WERI-Rb-1 (cell line): ENCODE results near the gene STIM2.

Experiments used
- DNase-seq: peaks from one replicate; pipeline ENCODE4 v3.0.0-alpha.2; 2020
- H3K27ac ChIP-seq: fragments of 250-450 bp; sonication (Bioruptor Pico); 2 replicates; pipeline ENCODE4 v1.5.1; 2020; ENCODE audit warnings: mild to moderate bottlenecking, moderate library complexity
- H3K27me3 ChIP-seq: fragments of 250-450 bp; sonication (Bioruptor Pico); 2 replicates; pipeline ENCODE4 v1.5.1; 2021; ENCODE audit warnings: mild to moderate bottlenecking, low read depth, moderate library complexity; ENCODE audit not compliant: insufficient read depth, severe bottlenecking
- H3K36me3 ChIP-seq: fragments of 250-450 bp; sonication (Bioruptor Pico); 2 replicates; pipeline ENCODE4 v1.5.1; 2020; ENCODE audit warnings: mild to moderate bottlenecking, moderate library complexity
- H3K4me3 ChIP-seq: 2 replicates; pipeline ENCODE4 v1.5.1; 2011; ENCODE audit warnings: low read depth, mild to moderate bottlenecking, control low read depth, low read length
- H3K9me3 ChIP-seq: fragments of 250-450 bp; sonication (Bioruptor Pico); 2 replicates; pipeline ENCODE4 v1.5.1; 2021; ENCODE audit warnings: mild to moderate bottlenecking, moderate library complexity; ENCODE audit not compliant: severe bottlenecking
- TF ChIP-seq, protein P1 (sequence below): IDR thresholded peaks from 2 replicates; pipeline ENCODE4 v1.5.1; 2011; ENCODE audit warnings: low read depth, mild to moderate bottlenecking, control low read depth, inconsistent platforms, low read length

Gene STIM2

DNA sequence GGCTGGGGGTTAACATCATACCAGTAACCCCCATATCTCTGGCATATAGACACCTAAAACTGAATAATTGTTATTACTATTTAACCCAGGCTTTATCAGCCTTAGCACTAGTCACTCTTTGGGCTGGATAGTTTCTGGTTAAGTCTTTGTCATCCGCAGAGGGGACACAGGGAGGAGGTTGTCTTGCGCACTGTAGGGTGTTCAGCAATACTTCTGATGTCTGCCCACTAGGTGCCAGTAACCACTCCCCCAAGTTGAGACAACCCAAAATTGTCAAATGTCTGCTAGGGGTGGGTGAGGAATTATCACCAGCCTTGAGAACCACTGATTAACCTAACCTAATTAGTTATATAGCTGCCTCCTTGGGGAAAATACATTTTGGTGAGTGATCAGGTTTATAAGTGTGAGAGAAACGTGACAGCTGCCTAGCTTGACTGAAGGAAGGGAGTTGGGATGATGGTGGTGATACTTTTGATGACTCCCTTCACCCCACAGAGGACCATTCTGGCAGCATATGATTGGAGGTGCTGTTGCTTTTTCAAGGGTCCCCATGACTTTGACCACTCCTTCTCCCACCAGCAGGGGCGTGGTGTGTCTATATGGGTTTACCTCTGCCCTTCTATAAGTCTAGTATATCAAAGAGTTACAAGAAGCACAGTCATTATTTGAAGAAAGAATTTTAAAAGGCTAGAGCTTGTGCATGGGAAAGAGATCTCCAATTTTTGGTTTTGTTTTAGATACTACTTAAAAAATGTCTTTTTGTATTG lies 140.9 kb downstream of the STIM2 start:
- TF ChIP-seq, protein P1, sequence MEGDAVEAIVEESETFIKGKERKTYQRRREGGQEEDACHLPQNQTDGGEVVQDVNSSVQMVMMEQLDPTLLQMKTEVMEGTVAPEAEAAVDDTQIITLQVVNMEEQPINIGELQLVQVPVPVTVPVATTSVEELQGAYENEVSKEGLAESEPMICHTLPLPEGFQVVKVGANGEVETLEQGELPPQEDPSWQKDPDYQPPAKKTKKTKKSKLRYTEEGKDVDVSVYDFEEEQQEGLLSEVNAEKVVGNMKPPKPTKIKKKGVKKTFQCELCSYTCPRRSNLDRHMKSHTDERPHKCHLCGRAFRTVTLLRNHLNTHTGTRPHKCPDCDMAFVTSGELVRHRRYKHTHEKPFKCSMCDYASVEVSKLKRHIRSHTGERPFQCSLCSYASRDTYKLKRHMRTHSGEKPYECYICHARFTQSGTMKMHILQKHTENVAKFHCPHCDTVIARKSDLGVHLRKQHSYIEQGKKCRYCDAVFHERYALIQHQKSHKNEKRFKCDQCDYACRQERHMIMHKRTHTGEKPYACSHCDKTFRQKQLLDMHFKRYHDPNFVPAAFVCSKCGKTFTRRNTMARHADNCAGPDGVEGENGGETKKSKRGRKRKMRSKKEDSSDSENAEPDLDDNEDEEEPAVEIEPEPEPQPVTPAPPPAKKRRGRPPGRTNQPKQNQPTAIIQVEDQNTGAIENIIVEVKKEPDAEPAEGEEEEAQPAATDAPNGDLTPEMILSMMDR: no peak
- Histone ChIP-seq H3K27ac (no peak overlapping the region), H3K4me3 (no peak overlapping the region), H3K27me3 (no peaks in the 10 kb centered on the region), H3K36me3 (no peaks in the 10 kb centered on the region; the same call in 1 of the 2 replicates), H3K9me3 (no peaks in the 10 kb centered on the region)
- no peak for DNase-seq

DNA sequence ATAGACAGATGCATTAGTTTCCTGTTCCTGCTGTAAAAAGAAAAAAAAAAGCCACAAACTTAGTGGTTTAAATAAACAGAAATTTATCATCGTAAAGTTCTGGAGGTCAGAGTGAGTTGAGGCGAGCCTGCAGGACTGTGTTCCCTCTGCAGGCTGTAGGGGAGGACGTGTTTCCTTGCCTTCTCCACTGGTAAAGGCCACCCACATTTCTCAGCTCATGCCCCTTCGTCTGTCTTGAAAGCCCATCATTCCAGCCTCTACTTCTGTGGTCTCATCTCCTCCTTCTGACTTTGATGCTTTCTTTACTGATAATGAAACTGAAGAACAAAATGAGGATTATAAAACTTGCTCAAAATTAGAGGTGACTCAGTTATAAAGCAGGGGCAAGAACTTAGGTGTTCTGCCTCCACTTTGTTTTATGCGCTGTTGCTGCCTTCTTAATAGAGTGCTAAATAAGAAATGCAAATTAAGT lies 143.0 kb downstream of the STIM2 start:
- TF ChIP-seq, protein P1: no peak
- H3K36me3 ChIP-seq: peaks cover 5% of the 10 kb centered on the region
- no peak overlapping the region for H3K4me3 ChIP-seq
- DNase-seq: no peak
- no peaks in the 10 kb centered on the region for H3K9me3 ChIP-seq
- H3K27ac ChIP-seq: no peak overlapping the region
- no peaks in the 10 kb centered on the region for H3K27me3 ChIP-seq

DNA sequence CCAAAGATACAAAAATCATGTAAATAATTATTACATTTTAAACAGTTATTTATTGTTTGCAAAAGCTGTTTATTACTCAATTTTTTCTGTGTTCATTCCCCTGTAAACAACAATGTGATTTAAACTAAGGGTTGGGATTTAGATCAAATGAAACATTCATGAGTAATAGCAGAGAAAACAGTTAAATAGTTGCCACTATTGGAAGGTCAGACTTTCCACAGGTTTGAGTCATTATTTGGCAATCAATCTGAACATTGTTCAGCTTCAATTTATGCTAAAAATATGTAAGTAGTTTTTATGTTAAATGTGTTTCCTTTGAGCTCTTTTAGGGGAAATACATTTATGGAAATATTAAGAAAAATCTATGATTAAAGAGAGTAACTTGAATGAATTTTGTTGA lies 144.9 kb downstream of the STIM2 start:
- TF ChIP-seq, protein P1: no peak
- peaks cover 14% of the 10 kb centered on the region for H3K36me3 ChIP-seq
- no peaks in the 10 kb centered on the region for H3K27me3 ChIP-seq
- H3K27ac ChIP-seq: no peak overlapping the region; the same call in 1 of the 2 replicates
- H3K4me3 ChIP-seq: no peak overlapping the region
- no peaks in the 10 kb centered on the region for H3K9me3 ChIP-seq
- DNase-seq: no peak

DNA sequence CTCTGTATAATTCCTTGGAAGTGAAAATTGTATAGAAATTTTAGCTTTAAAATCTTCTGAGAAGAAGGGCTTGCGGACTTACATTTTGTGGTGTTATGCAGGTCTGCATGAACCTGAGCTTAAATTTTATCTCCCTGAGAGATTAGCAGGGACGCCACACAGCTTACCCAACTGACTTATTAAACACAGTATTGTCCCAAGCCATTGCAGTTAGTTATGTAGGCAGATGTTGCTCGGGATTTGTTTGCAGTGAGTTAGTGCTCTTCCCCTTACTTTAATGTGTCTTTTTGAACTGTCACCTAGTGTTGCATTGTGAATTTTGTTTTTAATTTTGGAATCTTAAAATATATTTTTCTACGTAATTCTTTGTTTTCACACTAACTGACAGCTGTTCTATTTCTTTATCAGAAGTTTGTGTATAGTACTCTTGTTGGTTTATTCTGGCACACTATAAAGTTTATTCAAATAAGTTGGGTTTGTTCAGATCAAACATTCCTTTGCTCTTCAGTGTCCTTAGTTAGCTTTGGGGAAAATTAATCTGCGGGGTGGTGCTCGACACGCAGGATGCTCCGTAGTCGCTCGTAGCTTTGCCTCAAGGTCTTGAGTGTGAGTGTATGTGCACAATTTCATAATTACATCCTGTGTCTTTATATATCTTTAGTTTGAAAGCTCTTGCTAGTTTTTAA lies 145.4 kb downstream of the STIM2 start:
- DNase-seq: peak; percentile 35
- Histone ChIP-seq H3K9me3 (no peaks in the 10 kb centered on the region), H3K27me3 (no peaks in the 10 kb centered on the region), H3K36me3 (peaks cover 14% of the 10 kb centered on the region), H3K27ac (no peak overlapping the region; the same call in 1 of the 2 replicates), H3K4me3 (no peak overlapping the region)
- TF ChIP-seq, protein P1: no peak

DNA sequence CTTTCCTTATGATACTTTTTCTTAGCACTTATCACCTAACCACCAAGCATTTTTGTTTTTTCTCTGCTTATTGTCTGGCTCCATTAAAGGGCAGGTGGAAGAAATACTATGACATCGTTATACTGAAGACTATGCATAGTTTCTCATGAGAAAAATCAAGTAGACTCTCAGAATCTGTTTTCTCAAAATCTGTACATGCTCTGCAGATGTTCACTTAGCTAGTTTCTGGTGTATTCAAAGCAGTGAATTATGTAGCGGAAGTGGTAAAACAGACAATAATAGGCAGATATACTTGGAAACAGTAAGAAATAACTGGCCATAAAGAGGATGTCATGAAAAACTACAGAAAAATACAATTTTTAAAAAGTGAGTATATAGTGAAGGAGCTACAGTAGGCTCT lies 146.0 kb downstream of the STIM2 start:
- H3K27me3 ChIP-seq: no peaks in the 10 kb centered on the region
- TF ChIP-seq, protein P1: no peak
- H3K36me3 ChIP-seq: peaks cover 14% of the 10 kb centered on the region
- H3K27ac ChIP-seq: no peak overlapping the region
- no peak overlapping the region for H3K4me3 ChIP-seq
- H3K9me3 ChIP-seq: no peaks in the 10 kb centered on the region
- no peak for DNase-seq
